Amniotic stem cell (primary cell): ENCODE measurements around the gene TNXB.
"Not testable (repeated sequence)": the region's sequence is repeated elsewhere in the genome, so short reads cannot be mapped to it uniquely, and the experiment has no call there.

ENCODE experiments used
- DNase-seq: peaks from one replicate; lab custom pipeline; 2025; lab: John Stamatoyannopoulos, UW

The TNXB gene

DNA sequence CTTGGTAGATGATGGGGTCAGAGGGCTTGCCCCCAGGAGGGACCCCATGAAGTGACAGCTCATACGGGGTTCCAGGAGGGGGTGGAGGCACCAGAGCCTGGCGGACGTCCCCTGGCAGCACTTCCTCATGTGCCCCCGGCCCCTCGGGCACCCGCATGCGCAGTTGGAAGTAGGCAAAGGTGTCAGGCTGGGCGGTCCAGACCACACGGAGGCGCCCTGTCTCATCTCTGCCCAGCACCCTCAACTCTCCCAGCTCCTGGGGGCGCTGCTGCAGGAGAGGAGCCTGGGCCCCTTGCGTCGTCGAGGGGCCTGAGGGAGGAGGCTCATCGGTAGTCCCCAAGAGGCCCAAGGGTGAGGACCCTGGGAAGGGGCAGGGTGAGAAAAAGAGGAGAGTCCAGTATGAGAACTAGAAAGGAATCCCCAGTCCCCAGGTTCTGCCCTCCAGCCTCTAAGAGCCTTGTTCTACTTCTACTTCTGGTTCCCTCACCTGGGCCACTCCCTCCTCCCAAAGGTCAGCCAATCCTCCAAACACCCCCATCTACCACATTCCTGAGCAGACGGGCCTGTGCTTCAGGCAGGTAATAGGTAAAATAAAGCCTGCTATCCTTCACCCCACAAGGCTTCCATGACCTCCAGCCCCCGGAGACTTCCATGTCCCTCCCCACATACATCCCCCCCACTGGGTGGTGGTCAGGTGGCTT is 23.2 kb downstream of the TNXB start:
- DNase-seq, result no peak

DNA sequence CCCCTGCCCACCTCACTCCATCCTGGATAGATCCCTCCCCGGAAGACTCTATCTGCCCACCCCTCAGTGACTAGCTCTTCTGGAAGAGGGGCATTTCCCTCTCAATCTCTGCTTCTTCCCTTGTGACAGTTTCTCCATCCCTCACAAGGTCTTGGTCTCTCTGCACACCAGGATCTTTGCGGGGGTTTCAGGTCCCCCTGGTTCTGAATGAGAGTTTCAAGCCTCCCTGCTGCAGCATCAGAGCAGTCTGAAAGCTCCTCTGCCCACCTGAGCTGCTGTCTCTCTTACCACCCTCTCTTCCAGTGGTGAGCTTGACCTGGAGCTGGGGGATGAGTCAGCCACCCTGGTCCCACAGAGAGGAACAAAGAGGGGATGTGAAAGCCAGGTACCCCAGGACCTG is 24.4 kb downstream of the TNXB start:
- DNase-seq, result no peak

DNA sequence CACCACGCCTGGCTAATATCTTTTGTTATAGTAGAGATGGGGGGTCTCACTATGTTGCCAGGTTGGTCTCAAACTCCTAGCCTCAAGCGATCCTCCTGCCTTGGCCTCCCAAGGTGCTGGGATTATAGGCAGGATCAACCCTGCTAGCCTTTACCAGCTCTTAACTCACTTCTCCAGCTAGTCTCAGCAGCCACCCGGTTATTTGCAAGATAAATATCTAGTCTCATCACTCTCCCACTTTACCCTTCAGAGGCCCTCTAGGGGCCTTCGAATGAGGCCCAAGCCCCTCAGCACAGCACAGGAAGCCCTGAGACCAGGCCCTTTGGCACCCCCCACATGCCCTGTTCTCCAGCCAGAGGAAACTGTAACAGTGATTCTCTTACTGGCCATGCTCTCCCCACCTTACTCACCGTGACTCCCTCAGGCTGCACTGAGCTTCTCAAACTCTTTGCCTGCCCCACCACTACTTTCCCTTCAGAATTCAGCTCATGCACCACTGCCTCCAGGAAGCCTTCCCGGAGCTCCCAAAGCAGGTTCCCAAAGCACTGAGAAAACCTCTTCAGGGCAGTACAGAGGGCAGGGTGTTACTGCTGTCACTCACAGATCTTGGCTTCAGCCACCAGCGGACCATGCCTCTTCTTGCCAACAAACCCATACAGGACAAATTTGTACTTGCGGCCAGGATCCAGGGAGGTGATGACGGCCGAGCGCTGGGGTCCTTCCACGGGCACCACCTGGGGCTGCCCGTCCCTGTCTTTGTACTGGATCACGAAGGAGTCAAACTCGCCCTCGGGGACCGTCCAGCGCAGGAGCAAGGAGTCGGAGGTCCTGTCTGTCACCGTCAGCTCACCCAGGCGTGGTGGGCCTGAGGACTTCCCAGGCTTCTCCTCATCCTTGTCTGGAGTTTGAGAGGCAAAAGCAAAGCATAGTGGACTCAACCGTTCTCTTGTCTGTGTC is 25.0 kb downstream of the TNXB start:
- no peak for DNase-seq

DNA sequence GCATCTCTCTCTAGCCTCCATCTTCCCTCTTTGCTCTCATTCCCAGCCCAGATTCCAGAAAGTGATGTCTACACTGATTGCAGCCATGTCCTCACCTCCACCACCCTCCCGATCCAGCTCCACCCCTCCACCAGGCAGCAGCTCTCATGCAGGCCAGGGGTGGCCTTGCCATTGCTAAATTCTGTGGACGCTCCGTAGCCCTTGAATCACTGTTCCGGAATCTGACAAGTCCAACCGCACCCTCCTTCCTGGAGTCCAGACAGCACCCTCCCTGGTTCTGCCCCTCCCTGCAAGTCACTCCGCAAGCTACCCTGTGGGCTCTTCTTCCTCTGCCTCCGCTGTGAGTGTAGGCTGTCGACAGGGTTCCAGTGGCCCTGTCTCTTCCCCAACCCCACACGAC is 26.2 kb downstream of the TNXB start:
- no peak for DNase-seq

DNA sequence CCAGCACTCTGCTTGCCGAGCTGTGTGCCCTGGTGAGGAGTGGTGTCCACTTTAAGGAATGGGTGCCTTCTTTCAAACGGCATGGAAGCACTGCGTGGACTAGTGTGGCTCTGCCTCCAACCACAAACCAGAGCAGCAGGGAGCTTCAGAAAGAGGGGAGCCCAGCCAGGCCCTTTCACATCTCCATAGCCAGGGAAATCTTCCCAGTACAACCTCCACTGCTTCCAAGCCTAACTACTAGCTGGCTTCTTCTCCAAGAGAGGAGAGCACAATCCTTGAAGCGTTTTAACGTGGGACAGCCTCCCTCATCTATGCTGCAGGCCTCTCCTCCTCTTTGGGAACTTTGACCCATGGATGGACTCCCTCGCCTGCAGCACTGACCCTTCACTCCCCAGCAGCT is 26.7 kb downstream of the TNXB start:
- DNase-seq, result no peak

DNA sequence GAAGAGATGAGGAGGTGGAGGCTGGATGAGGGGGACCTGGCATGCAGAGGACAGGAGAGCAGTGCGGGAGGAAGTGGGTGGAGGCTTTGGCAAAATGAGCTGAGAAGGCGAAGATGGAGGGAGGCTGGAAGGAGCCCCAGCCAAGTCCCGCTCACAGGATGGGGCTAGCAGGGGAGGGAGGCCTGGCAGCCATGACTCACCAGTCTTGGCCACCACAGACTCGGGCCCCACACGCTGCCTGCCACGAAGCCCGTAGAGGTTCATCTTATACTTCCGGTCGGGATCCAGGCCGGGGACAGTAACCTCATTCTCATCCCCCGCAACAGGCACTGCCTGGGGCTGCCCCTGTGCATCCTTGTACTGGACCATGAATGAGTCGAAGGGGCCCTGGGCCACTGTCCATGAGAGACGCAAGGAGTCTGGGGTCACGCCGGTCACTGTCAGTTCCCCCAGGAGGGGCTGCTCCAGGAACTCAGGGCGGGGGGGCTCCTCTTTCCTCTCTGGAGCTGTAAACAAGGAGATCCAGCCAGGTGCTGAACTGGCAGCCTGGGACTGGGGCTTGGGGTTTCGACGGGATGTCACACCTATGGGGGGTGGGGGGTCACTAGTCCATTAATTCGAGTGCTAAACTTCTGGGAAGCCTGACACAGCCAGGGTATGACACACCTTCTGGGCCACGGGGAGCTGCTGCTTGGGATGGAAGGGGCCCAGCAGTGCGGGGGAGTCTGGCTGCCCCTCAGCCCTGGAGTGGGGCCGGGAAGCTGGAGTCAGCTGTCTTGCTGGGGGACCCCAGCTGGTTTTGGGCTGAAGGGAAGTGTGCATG is 27.8 kb downstream of the TNXB start:
- peak; percentile 12 for DNase-seq

DNA sequence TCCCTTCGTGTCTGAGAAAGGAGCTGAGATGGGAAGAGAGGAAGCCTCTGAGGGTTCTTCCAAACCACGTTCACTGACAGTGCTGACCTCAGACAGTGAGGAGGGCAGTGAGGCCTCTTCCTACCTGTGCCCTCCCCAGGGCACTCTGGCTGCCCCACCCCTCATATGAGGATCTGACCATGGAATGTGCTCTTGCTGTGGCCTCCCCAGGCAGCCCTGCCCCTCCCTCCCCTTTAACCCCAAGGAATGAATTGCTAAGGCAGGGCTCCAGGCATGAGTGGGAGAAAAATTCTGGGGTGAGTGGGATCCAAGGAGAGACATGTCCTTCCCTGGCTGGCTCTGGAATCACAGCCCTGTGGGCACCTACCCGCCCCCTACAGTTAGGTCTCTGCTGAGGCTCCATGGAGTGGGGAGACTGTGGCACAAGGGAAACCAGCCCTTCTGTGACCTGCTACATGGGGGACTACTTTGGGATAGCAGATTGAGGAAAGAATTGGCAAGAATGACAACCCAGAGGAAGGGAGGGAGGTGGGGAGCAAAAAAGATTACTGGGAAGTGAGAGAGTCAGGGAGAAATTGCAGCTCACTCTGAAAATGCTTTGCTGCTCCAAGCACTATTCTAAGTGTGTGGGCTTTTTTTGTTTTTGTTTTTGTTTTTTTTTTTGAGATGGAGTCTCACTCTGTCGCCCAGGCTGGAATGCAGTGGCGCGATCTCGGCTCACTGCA is 29.4 kb downstream of the TNXB start:
- DNase-seq, result no peak

DNA sequence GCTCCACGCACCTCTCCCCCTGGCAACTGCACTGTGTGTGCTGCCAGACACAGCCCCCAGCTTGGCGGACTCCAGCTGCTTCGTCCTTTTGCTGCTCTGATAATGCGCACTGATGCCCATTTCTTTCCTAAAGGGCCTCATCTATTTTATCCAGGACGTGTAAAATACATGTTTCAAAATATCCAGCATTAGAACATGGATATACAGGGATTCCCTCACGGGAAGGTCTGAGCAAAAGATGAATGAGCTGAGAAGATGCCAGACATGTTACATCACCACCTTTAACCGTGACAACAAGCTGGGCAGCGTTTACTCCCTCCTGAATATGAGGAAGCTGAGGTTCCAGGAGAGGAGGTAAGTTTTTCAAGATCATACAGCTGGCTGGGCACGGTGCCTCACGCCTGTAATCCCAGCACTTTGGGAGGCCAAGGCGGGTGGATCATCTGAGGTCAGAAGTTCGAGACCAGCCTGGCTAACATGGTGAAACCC is 32.8 kb downstream of the TNXB start:
- peak; percentile 12 for DNase-seq

DNA sequence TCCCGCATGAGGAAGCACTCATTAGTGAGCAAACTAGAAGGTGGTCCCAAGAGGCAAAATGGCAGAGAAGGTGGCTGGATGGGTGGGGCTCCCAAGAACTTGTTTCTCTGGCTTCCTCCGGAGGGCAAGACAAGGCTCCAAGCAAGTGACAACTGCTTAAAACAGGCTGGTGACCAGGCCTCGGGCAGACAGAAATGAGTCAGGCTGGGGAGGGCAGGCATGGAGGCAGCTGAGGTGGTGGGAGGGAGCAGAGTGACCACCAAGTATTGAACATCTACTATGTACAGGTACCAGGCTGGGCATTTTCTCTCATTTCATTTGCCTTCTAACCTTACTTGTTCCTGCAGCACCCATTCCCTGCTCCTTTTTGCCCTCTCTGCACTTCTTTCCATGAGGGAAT is 33.4 kb downstream of the TNXB start:
- DNase-seq, result no peak

DNA sequence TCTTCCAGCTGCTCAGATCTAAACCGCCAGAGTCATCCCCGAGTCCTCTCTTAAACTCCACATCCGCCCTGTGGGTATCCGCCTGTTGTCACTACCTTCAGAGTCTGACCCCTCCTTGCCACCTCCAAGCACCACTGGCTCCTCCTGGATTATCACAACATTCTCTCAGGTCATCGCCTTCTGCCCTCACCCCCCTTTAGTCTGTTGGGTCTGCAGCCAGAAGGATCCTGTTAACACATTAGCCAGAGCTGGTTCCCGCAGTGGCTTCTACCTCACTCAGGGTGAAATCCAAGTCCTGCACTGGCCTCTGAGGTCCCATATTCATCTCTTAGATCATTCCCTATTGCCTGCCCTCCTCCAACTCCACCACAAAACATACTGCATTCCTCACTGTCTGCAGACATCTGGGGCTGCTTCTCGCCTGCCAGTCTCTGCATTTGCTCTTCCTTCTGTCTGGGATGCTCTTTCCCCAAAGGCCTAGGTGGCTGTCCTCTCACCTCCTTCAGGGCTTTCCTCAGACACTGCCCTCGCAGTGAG is 34.1 kb downstream of the TNXB start:
- DNase-seq, result no peak

DNA sequence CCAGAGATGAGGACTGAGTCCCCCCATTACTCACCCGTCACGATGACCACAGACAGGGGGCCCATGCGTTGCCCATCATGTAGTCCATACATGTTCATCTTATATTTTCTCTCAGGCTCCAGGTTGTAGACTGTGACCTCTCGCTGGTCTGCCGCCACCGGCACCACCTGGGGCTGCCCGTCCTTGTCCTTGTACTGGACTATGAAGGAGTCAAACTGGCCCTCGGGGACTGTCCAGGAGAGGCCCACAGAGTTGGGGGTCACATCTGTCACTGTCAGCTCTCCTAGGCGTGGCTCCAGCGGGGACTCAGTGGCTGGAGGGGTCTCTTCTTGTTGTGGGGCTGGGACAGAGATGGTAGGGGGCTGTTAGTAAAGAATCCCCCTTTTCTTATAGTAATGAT is 35.5 kb downstream of the TNXB start:
- DNase-seq, result no peak

DNA sequence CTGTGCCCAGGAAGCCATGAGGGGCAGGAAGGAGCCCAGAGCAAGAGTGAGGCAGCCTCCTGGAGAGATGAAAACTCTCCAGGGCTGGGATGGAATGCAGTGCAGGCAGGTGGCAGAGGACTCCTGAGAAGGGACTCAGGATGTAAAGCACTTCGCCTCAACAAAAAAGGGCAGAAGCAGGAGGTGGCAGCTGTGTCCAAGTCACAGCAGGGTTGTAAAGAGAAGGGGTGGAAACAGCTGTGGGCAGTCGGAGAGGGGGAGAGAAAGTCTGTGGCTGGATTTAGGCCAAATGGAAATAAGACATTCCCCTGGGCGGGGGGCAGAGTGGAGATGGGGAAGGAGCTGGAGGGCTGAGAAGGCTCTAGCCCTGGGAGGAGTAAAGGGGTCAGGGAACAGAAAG is 36.0 kb downstream of the TNXB start:
- no peak for DNase-seq

DNA sequence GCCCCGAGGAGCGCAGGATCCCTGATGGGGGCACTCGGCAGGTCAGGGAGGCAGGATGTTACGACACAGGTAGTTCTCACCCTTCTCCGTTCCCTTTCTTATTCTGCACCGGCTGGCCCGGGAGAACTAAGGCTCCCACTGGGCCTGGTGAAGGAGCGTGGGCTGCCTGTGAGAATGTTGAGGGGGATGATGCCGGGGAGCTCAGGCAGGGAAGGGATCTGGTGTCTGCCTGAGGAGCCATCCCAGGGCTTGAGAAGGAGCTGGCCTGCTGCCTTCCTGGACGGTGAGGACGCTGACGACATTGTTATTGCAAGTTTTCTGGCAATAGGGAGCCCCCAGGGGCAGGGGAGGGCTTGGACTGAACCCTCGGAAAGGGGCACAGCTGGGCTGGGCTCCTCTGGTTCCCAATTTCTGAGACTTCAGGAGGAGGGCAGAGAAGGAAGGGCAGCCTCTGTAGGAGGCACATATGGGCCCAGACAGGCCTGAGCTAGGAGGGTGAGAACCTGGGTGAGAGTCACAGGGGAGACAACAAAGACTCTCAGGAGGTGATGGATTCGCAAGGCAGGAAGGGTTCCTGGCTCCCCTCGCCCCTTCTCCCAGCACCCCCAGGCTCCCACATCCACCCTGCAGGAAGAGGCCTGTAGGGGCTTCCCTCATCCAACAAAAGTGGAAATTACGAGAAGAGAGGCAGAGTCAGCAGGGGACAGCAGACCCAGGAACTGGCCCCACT is 38.2 kb downstream of the TNXB start:
- no peak for DNase-seq

DNA sequence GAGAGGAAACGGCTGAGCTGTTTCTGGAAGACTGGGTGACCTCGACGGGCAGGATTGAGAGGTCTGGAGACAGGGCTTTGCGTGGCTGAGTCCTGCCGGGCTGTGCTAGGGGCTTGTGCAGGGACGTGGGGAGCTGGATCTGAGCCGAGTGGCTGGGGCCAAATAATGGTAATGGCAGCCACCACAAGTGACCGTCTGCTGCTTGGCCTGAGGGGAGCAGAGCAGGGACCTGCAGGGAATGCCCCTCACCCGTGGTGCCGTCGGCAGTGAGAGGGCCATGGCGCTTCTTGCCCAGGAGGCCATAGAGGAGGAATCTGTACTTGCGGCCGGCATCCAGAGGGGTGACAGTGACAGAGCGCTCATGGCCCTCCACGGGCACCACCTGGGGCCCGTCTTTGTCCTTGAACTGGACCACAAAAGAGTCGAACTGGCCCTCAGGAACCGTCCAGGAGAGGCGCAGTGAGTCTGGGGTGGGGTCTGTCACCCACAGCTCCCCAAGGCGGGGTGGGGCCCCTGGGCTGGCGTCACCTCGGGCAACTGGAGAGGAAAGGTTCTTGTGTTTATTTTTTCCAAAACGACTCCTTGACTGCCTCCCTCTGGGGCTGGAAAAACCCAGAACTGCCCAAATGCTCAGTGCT is 39.1 kb downstream of the TNXB start:
- DNase-seq, result no peak

DNA sequence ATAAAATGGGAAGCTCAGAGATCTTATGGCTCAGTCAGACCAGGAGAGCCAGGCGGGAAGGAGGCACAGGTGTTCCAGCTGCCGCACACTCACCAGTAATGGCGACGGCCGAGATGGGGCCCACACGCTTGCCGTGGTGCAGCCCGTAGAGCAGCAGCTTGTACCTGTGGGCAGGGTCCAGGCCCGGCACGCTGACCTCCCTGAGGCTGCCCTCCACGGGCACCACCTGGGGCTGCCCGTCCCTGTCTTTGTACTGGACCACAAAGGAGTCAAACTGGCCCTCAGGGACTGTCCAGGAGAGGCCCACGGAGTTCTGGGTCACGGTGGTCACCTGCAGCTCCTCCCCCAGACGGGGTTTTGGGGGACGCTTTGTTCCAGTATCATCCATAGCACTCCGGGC is 39.7 kb downstream of the TNXB start:
- DNase-seq, result no peak

DNA sequence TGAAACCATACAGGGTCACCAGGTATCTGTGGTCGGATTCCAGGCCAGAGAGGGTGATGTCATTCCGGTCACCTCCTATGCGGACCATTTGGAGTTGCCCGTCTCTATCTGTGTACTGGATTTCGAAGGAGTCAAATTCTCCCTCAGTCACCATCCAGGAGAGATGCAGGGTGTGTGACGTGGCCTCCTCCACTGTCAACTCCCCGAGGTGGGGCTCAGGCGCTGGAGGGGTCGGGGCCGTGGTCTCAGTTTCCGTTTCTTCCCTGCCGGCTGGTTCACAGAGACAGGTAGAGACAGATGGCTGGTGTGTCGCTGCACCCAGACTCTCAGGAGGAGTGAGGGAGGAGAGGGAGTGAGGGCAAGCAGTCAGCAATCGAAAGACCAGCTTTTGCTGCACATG is 40.3 kb downstream of the TNXB start:
- DNase-seq, result no peak

DNA sequence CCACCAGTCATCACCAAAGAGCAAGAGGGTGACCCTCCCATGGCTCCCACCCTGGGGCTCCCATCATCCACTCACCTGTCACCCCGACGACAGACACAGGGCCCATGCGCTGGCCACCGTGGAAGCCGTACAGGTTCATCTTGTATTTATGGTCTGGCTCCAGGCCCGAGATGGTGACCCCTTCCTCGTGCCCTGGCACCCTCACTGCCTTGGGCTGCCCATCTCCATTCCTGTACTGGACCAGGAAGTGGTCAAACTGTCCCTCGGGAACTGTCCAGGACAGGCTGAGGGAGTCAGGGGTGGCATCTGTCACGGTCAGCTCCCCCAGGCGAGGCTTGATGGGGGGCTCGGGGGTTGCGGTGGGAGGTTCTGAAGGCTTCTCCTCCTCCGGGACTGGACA is 40.8 kb downstream of the TNXB start:
- DNase-seq, result not testable (repeated sequence)

DNA sequence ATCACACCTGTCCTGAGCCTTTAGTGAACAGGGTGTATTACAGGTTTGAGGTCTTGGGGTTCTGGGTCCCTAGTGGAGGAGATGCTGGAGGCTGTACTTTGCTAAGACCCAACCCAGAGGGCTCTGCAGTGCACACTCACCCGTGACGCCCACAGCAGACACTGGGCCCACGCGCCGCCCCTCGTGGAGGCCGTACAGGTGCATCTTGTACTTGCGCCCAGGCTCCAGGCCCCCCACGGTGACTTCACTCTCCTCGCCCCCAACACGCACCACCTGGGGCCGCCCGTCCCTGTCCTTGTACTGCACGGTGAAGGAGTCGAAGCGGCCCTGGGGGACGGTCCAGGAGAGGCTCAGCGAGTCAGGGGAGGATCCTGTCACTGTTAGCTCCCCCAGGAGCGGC is 41.6 kb downstream of the TNXB start:
- DNase-seq, result not testable (repeated sequence)

DNA sequence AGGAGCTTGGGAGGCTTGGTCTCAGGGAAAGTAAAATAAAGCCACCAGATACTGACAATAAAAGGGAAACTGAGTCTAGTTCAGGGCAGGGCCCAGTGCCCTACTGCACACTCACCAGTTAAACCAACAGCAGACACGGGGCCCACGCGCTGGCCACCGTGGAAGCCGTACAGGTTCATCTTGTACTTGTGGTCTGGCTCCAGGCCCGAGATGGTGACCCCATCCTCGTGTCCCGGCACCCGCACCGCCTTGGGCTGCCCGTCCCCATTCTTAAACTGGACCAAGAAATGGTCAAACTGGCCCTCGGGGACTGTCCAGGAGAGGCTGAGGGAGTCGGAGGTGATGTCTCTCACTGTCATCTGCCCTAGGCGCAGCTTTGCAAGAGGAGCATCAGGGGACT is 44.4 kb downstream of the TNXB start:
- DNase-seq, result no peak

DNA sequence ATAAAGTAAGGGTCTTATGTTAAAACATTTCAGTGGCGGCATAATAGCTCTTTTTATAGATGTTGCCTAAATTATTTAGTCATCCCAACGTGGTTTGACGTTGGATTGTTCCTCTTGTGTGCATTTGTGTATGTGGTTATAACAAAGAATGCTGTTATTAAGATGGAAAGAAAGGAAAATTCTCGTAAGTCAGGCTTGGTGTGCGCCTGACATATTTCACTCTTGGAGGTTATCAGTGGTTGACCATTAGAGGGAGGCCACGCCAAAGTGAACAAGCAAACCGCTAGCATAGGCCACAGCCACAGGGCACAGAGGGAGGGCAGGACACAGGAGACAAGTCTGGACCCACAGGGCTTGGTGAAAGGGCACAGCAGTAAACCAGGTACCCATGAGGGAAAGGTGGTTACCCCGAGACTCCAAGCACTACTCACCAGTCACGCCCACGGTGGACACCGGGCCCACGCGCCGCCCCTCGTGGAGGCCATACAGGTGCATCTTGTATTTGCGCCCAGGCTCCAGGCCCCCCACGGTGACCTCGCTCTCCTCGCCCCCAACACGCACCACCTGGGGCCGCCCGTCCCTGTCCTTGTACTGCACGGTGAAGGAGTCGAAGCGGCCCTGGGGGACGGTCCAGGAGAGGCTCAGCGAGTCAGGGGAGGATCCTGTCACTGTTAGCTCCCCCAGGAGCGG is 48.0 kb downstream of the TNXB start:
- no peak for DNase-seq
